DOHH2 (cell line): ENCODE measurements around the gene GYPB.
"Not testable (repeated sequence)": the region's sequence is repeated elsewhere in the genome, so short reads cannot be mapped to it uniquely, and the experiment has no call there.

ENCODE experiments used
- CTCF ChIP-seq: fragments of 200-600 bp; sonication (generic); IDR thresholded peaks from one replicate; pipeline ENCODE4 v1.5.1; 2014; ENCODE audit warnings: antibody characterized with exemption, mild to moderate bottlenecking, low read depth, low read length; ENCODE audit not compliant: poor library complexity, severe bottlenecking
- EZH2phosphoT487 ChIP-seq: fragments of 200-600 bp; sonication (generic); IDR thresholded peaks from 2 replicates; pipeline ENCODE4 v1.6.1; 2017; ENCODE audit warnings: borderline replicate concordance, mild to moderate bottlenecking, antibody characterized with exemption, low read length, moderate library complexity, mixed read lengths

DNA sequence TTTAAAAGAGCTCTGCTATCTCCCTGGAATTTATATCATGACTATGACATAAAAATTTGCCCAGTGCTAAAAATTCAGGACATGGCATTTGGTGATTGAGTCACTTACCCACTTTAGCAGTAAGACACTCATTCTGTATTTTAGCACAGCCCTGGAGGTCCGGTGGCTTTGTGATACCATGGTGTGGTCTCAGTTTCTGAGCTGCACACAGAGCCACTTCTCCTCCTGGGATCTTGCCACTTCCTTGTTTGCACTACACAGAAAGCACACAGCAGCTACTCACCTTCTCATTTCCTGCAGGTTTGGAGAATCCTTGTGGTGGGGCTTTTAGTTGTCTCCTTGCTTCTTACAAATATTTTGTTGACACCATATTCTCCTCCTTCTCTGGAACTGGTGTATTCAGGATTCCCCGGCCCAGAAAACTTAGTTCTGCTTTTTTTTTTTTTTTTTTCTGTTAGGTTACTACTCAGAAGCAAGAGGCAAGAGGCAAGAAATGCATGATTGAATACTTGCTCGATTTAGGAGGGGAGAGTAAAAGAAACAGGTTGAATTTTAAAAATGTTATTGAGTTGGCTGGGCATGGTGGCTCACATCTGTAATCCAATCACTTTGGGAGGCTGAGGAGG is 41.2 kb upstream of the GYPB start:
- not testable (repeated sequence) for TF ChIP-seq CTCF, EZH2phosphoT487
